ENCODE measurements around the gene SEBOX.
A peak's percentile ranks its signal among the peaks of the same experiment; 100 is the strongest.

DNA sequence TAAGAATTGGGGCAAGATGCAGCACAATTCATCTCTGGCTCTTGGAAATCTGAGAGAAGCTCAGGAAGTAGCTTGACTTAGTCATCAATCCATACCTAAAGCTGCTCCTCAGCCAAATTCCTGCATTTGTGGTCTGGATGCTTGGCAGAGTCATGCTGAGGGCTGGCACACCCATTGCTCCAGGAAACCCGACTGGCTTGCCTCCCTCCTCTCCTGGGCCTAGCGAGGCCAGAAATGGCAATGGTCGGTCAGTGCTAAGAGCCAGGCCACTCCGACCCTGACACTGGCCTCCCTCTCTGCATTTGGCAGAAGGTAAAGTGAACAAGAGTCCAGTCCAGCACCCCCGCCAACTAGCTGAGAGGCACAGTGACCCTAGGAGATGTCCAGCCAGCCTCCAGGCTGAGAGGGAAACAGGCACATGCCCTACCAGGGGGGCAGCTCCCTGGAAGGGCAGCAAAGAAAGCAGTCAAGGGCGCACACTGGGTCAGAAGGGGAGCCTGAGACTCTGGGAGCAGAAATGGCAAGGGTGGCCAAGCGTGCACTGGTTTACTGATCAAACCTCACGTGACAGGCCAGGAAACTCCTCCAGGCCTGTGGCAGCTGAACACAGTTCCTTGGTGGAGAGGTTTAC lies 17.6 kb downstream of the SEBOX start:
- peak; percentile 15 for TF ChIP-seq POLR2A (IDR thresholded peaks at IDR 0.05; ENCODE audit: low read length)
- no peak for TF ChIP-seq GATA1 (IDR thresholded peaks at IDR 0.05; ENCODE audit: low read depth, low read length)
